Mesendoderm (in vitro differentiated cells): Measurements from ENCODE around the gene OTOG.

Source experiments
- DNase-seq: peaks from one replicate; pipeline ENCODE4 v3.0.0; 2013
- H2AK5ac ChIP-seq: 2 replicates; pipeline ENCODE4 v1.6.1; 2013; ENCODE audit warnings: low read length, inconsistent platforms
- H2BK120ac ChIP-seq: 2 replicates; pipeline ENCODE4 v1.6.1; 2013; ENCODE audit warnings: low read depth, mild to moderate bottlenecking, low read length, moderate library complexity, mixed read lengths
- H2BK15ac ChIP-seq: replicated peaks from 2 replicates; pipeline ENCODE4 v1.6.1; 2013; ENCODE audit warnings: low read depth, mild to moderate bottlenecking, moderate library complexity
- H2BK5ac ChIP-seq: 2 replicates; pipeline ENCODE4 v1.6.1; 2013; ENCODE audit warnings: low read length, inconsistent platforms
- H3K18ac ChIP-seq: 2 replicates; pipeline ENCODE4 v1.6.1; 2013; ENCODE audit warnings: mild to moderate bottlenecking, low read length, mixed read lengths
- H3K23ac ChIP-seq: one replicate; pipeline ENCODE4 v1.6.1; 2013; ENCODE audit warnings: low read length
- H3K27ac ChIP-seq: 2 replicates; pipeline ENCODE4 v1.5.1; 2013; ENCODE audit warnings: low read depth, mild to moderate bottlenecking, inconsistent platforms, low read length, moderate library complexity
- H3K27me3 ChIP-seq: 2 replicates; pipeline ENCODE4 v1.6.1; 2013; ENCODE audit warnings: low read length, control low read depth, mild to moderate bottlenecking, inconsistent platforms; ENCODE audit not compliant: insufficient read depth, poor library complexity
- H3K36me3 ChIP-seq: 2 replicates; pipeline ENCODE4 v1.6.1; 2013; ENCODE audit warnings: low read length, inconsistent platforms; ENCODE audit not compliant: control insufficient read depth, insufficient read depth
- H3K4ac ChIP-seq: one replicate; pipeline ENCODE4 v1.6.1; 2013; ENCODE audit warnings: low read depth, mild to moderate bottlenecking, low read length, moderate library complexity
- H3K4me1 ChIP-seq: 2 replicates; pipeline ENCODE4 v1.6.1; 2013; ENCODE audit warnings: low read depth, low read length, inconsistent platforms; ENCODE audit not compliant: control insufficient read depth
- H3K4me2 ChIP-seq: 2 replicates; pipeline ENCODE4 v1.6.1; 2013; ENCODE audit warnings: low read length
- H3K4me3 ChIP-seq: 2 replicates; pipeline ENCODE4 v1.5.1; 2013; ENCODE audit warnings: mild to moderate bottlenecking, low read length
- H3K56ac ChIP-seq: one replicate; pipeline ENCODE4 v1.6.1; 2013; ENCODE audit warnings: low read length
- H3K79me1 ChIP-seq: 2 replicates; pipeline ENCODE4 v1.6.1; 2013; ENCODE audit warnings: low read length, inconsistent platforms
- H3K79me2 ChIP-seq: 2 replicates; pipeline ENCODE4 v1.6.1; 2013; ENCODE audit warnings: mild to moderate bottlenecking, low read length; ENCODE audit not compliant: control insufficient read depth, insufficient read depth
- H3K9ac ChIP-seq: 2 replicates; pipeline ENCODE4 v1.6.1; 2013; ENCODE audit warnings: low read length, inconsistent platforms
- H4K5ac ChIP-seq: one replicate; pipeline ENCODE4 v1.6.1; 2013; ENCODE audit warnings: low read length
- H4K8ac ChIP-seq: one replicate; pipeline ENCODE4 v1.6.1; 2013; ENCODE audit warnings: low read depth, mild to moderate bottlenecking, control low read depth, low read length, moderate library complexity
- WGBS: extraction: QIAGEN DNeasy Blood & Tissue Kit; methylation state at CpG from one replicate; pipeline ENCODE4 v1.1.7; 2013; ENCODE audit warnings: low lambda C conversion rate, missing lambda C conversion rate; ENCODE audit not compliant: insufficient coverage; ENCODE audit errors: extremely low coverage; 5-methylcytosine and 5-hydroxymethylcytosine counted together

Gene OTOG

DNA sequence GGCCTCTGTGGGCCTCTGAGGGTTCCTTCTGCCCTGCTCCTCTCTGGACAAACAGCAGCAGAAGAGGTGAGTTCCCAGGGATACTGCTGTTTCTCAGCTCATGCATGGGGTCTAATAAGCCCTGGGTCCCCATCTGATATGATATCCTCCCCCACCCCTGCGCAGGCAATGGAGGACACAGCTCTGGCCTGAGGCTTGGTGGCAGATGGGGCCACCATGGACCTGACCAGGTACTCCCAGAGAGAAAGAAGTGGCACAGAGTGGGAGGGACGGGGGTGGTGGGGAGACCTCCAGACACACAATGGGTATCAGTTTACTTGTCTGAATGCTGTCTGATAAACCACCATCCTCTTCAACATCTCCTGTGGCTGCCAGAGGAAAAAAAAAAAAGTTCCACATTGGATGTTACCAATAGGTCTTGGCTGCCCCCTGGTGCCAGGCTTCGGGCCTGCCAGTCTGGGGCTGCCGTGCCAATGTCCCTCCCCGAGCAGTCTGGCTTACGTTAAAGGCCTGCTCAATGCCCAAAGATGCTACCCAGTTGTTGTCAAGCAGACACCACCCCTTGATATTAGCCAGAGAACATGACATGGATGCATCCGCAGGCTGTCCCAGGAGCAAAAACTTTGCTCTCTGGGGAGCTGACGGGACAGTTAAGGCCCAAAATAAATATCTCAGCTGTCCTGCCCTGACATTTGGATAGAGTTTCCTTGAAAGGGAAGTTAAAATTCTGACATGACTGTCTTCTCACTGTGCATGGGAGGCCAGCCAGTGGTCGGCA, 42.5 kb upstream of the OTOG start:
- Histone ChIP-seq H3K18ac (no peak overlapping the region), H3K4ac (no peak overlapping the region), H3K4me1 (no peaks in the 10 kb centered on the region), H2BK15ac (no peak overlapping the region), H3K27me3 (no peaks in the 10 kb centered on the region), H4K5ac (no peak overlapping the region), H2BK120ac (no peak overlapping the region), H3K27ac (no peak overlapping the region), H2BK5ac (no peak overlapping the region), H2AK5ac (no peak overlapping the region), H3K4me3 (no peak overlapping the region), H3K79me1 (no peaks in the 10 kb centered on the region), H3K36me3 (no peaks in the 10 kb centered on the region), H3K9ac (no peak overlapping the region), H3K23ac (no peak overlapping the region), H4K8ac (no peak overlapping the region), H3K79me2 (no peaks in the 10 kb centered on the region), H3K4me2 (no peak overlapping the region), H3K56ac (no peak overlapping the region)
- WGBS = no CpG with 5 or more reads among the region's 9 CpGs
- peak; percentile 67 for DNase-seq

GRCh38 chr11:17505146-17505545, 41.9 kb upstream of the OTOG start:
- Histone ChIP-seq H3K4me3 (no peak overlapping the region), H2BK15ac (no peak overlapping the region), H3K27ac (no peak overlapping the region), H2AK5ac (no peak overlapping the region), H3K56ac (no peak overlapping the region), H3K36me3 (no peaks in the 10 kb centered on the region), H3K27me3 (no peaks in the 10 kb centered on the region), H4K8ac (no peak overlapping the region), H3K4me2 (no peak overlapping the region), H3K4ac (no peak overlapping the region), H4K5ac (no peak overlapping the region), H3K23ac (no peak overlapping the region), H2BK120ac (no peak overlapping the region), H3K18ac (no peak overlapping the region), H3K4me1 (no peaks in the 10 kb centered on the region), H2BK5ac (no peak overlapping the region), H3K9ac (no peak overlapping the region), H3K79me2 (no peaks in the 10 kb centered on the region), H3K79me1 (no peaks in the 10 kb centered on the region)
- no CpG with 5 or more reads among the region's 4 CpGs for WGBS
- no peak for DNase-seq

DNA sequence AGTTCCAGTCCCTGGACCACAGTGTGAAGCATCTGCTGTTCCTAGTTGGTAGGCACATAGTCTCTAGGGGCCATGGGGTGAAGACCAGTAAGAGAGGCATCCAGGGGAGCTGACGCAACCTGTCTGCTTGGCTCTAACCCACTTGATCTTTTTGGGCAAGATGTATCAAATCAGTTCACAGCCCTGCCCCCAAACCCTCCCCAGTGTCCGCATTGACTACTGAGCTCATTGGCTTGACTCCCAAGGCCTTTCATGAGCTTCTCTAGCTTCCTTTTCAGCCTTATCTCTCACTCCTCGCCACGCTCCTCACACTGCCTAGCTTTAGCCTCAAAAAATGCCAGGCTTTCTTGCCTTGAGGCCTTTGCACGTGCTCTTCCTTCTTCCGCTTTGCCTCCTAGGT, 40.7 kb upstream of the OTOG start:
- no peak overlapping the region for H3K18ac ChIP-seq
- no peak overlapping the region for H2AK5ac ChIP-seq
- H2BK120ac ChIP-seq = no peak overlapping the region
- H3K27ac ChIP-seq = no peak overlapping the region
- H3K79me1 ChIP-seq = no peaks in the 10 kb centered on the region
- no peak overlapping the region for H2BK5ac ChIP-seq
- no peak overlapping the region for H3K56ac ChIP-seq
- H3K4me1 ChIP-seq = no peaks in the 10 kb centered on the region
- no peak overlapping the region for H2BK15ac ChIP-seq
- H3K9ac ChIP-seq = no peak overlapping the region
- no peak overlapping the region for H4K5ac ChIP-seq
- H3K79me2 ChIP-seq = no peaks in the 10 kb centered on the region
- no peak for DNase-seq
- no peak overlapping the region for H3K4ac ChIP-seq
- no peak overlapping the region for H3K23ac ChIP-seq
- no peak overlapping the region for H3K4me3 ChIP-seq
- H3K27me3 ChIP-seq = no peaks in the 10 kb centered on the region
- H3K4me2 ChIP-seq = no peak overlapping the region
- H4K8ac ChIP-seq = no peak overlapping the region
- WGBS = no CpG with 5 or more reads among the region's 6 CpGs
- no peaks in the 10 kb centered on the region for H3K36me3 ChIP-seq

GRCh38 chr11:17506942-17507341, 40.1 kb upstream of the OTOG start:
- Histone ChIP-seq H3K36me3 (no peaks in the 10 kb centered on the region), H2AK5ac (no peak overlapping the region), H3K56ac (no peak overlapping the region), H3K18ac (no peak overlapping the region), H3K4me1 (no peaks in the 10 kb centered on the region), H3K23ac (no peak overlapping the region), H4K5ac (no peak overlapping the region), H3K9ac (no peak overlapping the region), H4K8ac (no peak overlapping the region), H2BK120ac (no peak overlapping the region), H3K79me1 (no peaks in the 10 kb centered on the region), H3K79me2 (no peaks in the 10 kb centered on the region), H3K27ac (no peak overlapping the region), H2BK15ac (no peak overlapping the region), H3K4ac (no peak overlapping the region), H2BK5ac (no peak overlapping the region), H3K4me3 (no peak overlapping the region), H3K27me3 (no peaks in the 10 kb centered on the region), H3K4me2 (no peak overlapping the region)
- no peak for DNase-seq
- WGBS = no CpG with 5 or more reads among the region's 3 CpGs

DNA sequence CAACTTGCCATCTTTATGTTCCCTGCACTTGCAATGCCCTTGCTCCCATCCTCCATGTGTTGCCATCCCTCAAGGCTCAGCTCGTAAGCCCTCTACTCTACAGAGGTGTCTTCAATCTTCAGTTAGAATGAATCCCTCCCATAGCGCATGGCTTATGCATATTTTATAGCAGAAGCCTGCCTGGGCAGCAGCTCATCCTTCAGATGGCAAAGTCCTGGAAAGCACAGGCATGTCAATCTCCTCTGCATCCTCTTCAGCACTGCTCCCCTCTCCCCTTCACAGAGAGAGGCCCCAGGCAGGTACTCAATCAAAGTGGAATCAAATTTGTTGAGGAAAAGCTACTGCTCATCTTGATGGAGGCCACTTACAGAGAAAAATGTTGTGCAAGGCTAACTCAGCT, 39.3 kb upstream of the OTOG start:
- no CpG with 5 or more reads among the region's 2 CpGs for WGBS
- no peaks in the 10 kb centered on the region for H3K79me1 ChIP-seq
- no peak overlapping the region for H4K8ac ChIP-seq
- no peaks in the 10 kb centered on the region for H3K79me2 ChIP-seq
- no peak overlapping the region for H2AK5ac ChIP-seq
- no peak overlapping the region for H2BK5ac ChIP-seq
- no peak overlapping the region for H3K23ac ChIP-seq
- H3K4ac ChIP-seq = no peak overlapping the region
- H3K27ac ChIP-seq = no peak overlapping the region
- H3K56ac ChIP-seq = no peak overlapping the region
- no peak overlapping the region for H3K4me3 ChIP-seq
- no peak overlapping the region for H3K18ac ChIP-seq
- H3K4me2 ChIP-seq = no peak overlapping the region
- no peak overlapping the region for H3K9ac ChIP-seq
- H3K4me1 ChIP-seq = no peaks in the 10 kb centered on the region
- no peaks in the 10 kb centered on the region for H3K36me3 ChIP-seq
- no peaks in the 10 kb centered on the region for H3K27me3 ChIP-seq
- no peak overlapping the region for H4K5ac ChIP-seq
- no peak overlapping the region for H2BK15ac ChIP-seq
- no peak overlapping the region for H2BK120ac ChIP-seq
- no peak for DNase-seq

- Histone ChIP-seq H3K4ac (no peak overlapping the region), H3K56ac (no peak overlapping the region), H3K23ac (no peak overlapping the region), H2BK5ac (no peak overlapping the region), H2BK15ac (no peak overlapping the region), H4K5ac (no peak overlapping the region), H3K27me3 (no peaks in the 10 kb centered on the region), H2BK120ac (no peak overlapping the region), H3K4me1 (no peaks in the 10 kb centered on the region), H3K36me3 (no peaks in the 10 kb centered on the region), H2AK5ac (no peak overlapping the region), H3K9ac (no peak overlapping the region), H3K4me2 (no peak overlapping the region), H3K18ac (no peak overlapping the region), H3K27ac (no peak overlapping the region), H4K8ac (no peak overlapping the region), H3K4me3 (no peak overlapping the region), H3K79me1 (no peaks in the 10 kb centered on the region), H3K79me2 (no peaks in the 10 kb centered on the region)
- WGBS = no CpG with 5 or more reads among the region's 3 CpGs
- DNase-seq = no peak
Observed at GRCh38 chr11:17508306-17508705, 38.8 kb upstream of the OTOG start.
